Right ventricle myocardium superior (tissue), 1 donor: ENCODE results near the gene ME2. TPM values are rescaled to one million over a fixed set of nuclear protein-coding genes. Genes with fewer than 3 reads are reported as not detected.
"Not testable (repeated sequence)": the region's sequence is repeated elsewhere in the genome, so short reads cannot be mapped to it uniquely, and the experiment has no call there.

Source experiments
- ATAC-seq: fragments of 200-7000 bp; cut with Tn5 transposase; one replicate; pipeline ENCODE4 v1.9.1; 2020; ENCODE audit warnings: mild to moderate bottlenecking; ENCODE audit not compliant: poor library complexity
- DNase-seq: peaks from one replicate; pipeline ENCODE4 v3.0.0-alpha.2; 2020
- intact Hi-C: fragments of 100-400 bp; cut with DNase I; formaldehyde crosslinking; loops from one replicate; pipeline ENCODE4 v1.11.2; 2022
- total RNA-seq: library from RNA; stranded (reverse); fragmentation: NEBNext Ultra II Directional; extraction: Animal tissue kit (Norgen Biotek cat#: 25700); gene quantifications from one replicate; pipeline ENCODE4 v1.2.1, GENCODE V29; 2021
- donor health status: DM: no; HTN: yes; CAD: no; lungs with severe emphysema.

ME2 gene
- total RNA-seq, 1 donor from 2014 or later: 92.6 TPM

- ATAC-seq: no peak
- DNase-seq: no peak
- intact Hi-C loops: no loop called here
These were observed 20.0 kb downstream of the ME2 start for GRCh38 chr18:50898919-50899318.

DNA sequence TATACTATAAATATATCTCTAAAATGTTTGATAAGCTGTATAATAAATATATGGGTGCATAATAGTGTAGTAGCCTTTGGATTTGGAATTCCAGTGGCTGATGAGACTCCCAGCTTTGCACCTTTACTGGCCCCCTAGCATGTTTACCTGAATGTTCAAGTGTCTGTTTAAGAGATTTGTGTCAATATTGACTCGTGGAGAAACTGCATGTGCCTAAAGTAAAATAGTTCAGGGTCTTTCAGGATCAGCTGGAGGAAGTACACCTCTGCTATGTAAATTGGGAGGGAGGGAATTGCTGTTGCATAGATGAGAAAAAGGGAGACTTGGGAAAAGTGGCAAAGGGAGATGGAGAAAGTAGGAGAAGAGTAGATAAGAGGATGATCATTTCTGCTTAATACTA, 23.9 kb downstream of the ME2 start:
- no peak for ATAC-seq
- DNase-seq: no peak
- intact Hi-C loops: no loop called here

- ATAC-seq (no peak), DNase-seq (no peak)
- intact Hi-C loops: no loop called here
These were observed 27.9 kb downstream of the ME2 start for GRCh38 chr18:50906843-50907242.

DNA sequence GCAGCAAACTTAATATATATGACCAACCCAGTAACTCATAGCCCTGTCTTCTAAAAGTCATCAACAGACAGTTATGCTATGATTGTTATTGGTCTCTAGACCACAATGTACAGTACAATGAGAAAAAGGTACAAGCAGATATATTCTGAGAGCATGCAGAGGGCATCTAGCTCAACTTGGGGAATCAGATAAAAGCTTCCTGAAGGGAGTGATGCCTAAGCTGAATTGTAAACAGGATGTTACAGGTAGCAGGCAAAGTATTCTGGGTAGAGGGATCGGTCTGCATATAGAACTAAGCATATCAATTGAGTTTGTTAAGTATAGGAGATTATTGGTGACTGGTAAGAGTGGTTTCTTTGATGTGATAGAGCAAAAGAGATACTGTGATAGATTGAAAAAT, 30.3 kb downstream of the ME2 start:
- ATAC-seq: no peak
- intact Hi-C loops: no loop called here
- DNase-seq: no peak

- DNase-seq (no peak), ATAC-seq (no peak)
- intact Hi-C loops: no loop called here
These were observed 32.1 kb downstream of the ME2 start for GRCh38 chr18:50911006-50911405.

GRCh38 chr18:50917021-50917420, 38.1 kb downstream of the ME2 start:
- intact Hi-C loops: loop anchor here (2.0 kb wide), 1 partner anchor 20 kb away; no protein-coding TSS in a partner anchor

GRCh38 chr18:50918153-50918552, 39.2 kb downstream of the ME2 start:
- no peak for ATAC-seq
- no peak for DNase-seq
- intact Hi-C loops: no loop called here

More at GRCh38 chr18:50917021-50917420, 38.1 kb downstream of the ME2 start:
- ATAC-seq: no peak
- DNase-seq: no peak

- ATAC-seq (no peak), DNase-seq (no peak)
- intact Hi-C loops: no loop called here
These were observed 45.5 kb downstream of the ME2 start for GRCh38 chr18:50924372-50924771.

- no peak for DNase-seq
- ATAC-seq: no peak
- intact Hi-C loops: no loop called here
These were observed 47.6 kb downstream of the ME2 start for GRCh38 chr18:50926521-50926920.

GRCh38 chr18:50928551-50928950, 49.6 kb downstream of the ME2 start:
- no peak for ATAC-seq

GRCh38 chr18:50933684-50934083, 54.8 kb downstream of the ME2 start:
- DNase-seq: no peak
- intact Hi-C loops: no loop called here
- ATAC-seq: peak; percentile 27

More at GRCh38 chr18:50928551-50928950, 49.6 kb downstream of the ME2 start:
- intact Hi-C loops: no loop called here
- no peak for DNase-seq

- ATAC-seq (no peak), DNase-seq (no peak)
- intact Hi-C loops: no loop called here
These were observed 55.8 kb downstream of the ME2 start for GRCh38 chr18:50934545-50935211.

DNA sequence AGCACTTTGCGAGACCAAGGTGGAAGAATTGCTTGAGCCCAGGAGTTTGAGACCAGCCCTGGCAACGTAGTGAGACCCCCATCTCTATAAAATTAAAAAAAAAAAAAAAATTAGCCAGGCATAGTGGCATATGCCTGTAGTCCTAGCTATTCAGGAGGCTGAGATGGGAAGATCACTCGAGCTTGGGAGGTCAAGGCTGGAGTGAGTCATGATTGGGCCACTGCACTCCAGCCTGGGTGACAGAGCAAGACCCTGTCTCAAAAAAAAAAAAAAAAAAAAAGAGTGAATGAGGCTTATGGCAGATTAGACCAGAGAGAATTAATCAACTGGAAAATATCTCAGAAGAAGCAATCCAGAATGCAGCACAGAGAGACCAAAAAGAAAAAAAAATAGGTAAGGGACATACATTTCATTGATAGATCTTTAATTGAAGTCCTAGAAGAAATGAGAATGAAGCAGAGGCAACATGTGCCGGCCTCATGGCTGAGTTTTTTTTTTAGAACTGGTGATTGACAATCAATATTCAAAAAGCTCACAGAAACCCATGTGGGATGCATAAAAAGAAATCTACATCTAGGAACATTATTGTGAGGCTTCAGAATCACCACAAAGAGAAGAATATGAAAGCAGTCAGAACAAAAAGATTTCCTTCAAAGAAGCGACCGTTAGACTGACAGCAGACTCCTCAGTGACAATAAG, 56.7 kb downstream of the ME2 start:
- ATAC-seq (no peak), DNase-seq (no peak)
- intact Hi-C loops: loop anchor here (2.0 kb wide), 1 partner anchor 19 kb away; no protein-coding TSS in a partner anchor

DNA sequence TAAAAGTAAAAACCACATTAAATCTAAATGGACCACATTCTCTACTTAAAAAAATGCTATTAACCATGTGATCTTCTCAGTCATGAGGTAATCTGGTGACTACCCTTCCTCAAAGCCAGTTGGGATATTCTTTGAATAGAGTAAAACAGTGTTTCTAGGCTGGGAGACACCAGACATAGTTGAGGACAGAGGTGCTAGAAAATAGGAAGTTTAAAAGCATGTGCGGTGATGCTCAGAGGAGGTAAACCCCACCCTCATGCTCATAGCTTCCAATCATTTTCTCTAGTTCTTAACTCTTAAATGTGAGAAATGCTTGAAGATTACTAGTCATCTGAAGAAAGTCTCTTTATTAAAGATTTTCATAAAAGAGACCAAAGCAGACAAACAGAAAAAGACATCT, 58.3 kb downstream of the ME2 start:
- intact Hi-C loops: loop anchor here (2.0 kb wide), 1 partner anchor 20 kb away; no protein-coding TSS in a partner anchor
- ATAC-seq (no peak), DNase-seq (no peak)

GRCh38 chr18:50938912-50939311, 60.0 kb downstream of the ME2 start:
- no peak for ATAC-seq
- intact Hi-C loops: no loop called here
- no peak for DNase-seq

DNA sequence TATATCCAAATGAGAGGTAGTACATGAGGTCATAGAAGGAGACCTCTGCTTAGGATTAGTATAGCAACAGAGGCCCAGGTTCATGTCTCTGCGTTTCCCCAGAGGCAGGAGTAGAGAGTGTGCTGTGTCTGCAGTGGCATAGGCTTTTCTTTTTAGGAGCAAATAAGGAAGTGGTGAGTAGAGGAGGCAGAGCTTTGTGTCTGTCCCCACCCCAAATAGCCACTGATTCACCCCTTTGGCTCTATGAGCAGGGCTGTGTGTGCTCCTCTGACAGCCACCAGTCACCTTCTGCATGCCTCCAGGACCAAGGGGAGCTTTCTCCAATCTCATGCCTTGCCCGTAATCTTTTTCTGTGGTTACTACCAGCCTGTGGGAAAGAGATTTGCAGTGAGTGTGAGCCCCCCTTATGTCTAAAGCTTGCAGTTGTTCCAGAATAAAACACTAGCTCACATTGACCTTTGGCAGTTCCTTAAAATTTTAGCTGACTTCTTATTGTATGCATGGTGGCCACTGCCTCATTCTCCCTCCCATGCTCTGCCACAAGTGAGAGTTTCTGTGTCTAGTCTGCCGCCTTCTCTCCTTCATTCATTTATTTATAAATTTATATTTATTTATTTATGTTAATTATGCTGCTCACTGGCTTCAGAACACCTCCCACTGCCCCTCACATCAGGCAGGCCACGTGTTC, 65.5 kb downstream of the ME2 start:
- DNase-seq (no peak), ATAC-seq (peak; percentile 65)
- intact Hi-C loops: no loop called here

DNA sequence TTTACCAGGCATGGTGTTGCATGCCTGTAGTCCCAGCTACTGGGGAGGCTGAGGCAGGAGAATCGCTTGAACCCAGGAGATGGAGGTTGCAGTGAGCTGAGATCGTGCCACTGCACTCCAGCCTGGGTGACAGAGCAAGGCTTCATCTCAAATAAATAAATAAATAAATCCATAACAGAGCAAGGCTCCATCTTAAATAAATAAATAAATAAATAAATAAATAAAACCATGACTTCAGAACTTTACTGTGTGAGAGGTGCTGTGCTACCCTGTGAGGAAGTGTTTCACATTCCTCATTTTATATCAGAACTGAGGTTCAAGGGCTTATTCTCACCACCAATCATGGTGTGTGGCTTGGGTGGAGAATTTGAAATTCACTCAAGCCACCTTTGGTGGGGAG, 67.0 kb downstream of the ME2 start:
- intact Hi-C loops, ATAC-seq, DNase-seq: not testable (repeated sequence)

GRCh38 chr18:50947899-50948298, 69.0 kb downstream of the ME2 start:
- ATAC-seq (no peak), DNase-seq (no peak)
- intact Hi-C loops: no loop called here

GRCh38 chr18:50949185-50949584, 70.3 kb downstream of the ME2 start:
- DNase-seq: no peak
- ATAC-seq: no peak
- intact Hi-C loops: no loop called here

- no peak for ATAC-seq
- no peak for DNase-seq
- intact Hi-C loops: no loop called here
These were observed 71.7 kb downstream of the ME2 start for GRCh38 chr18:50950626-50951025.
